K562 (cell line): ENCODE data around the gene CARMIL3. TPM values are rescaled to one million over a fixed set of nuclear protein-coding genes. Genes with fewer than 3 reads are reported as not detected.

Source experiments
- AFF1 ChIP-seq, 2 experiments: fragments of 450-650 bp; IDR thresholded peaks; 2 replicates each; pipeline ENCODE4 v1.6.1; 2018; ENCODE audit warnings: mild to moderate bottlenecking in 2 of 2, low read depth in 1 of 2; ENCODE audit not compliant: partially characterized antibody in 2 of 2
- BRD4 ChIP-seq: fragments of 200-600 bp; sonication (generic); IDR thresholded peaks from 2 replicates; pipeline ENCODE4 v1.6.1; 2017; ENCODE audit warnings: inconsistent platforms
- CTCF ChIP-seq, 3 experiments: IDR thresholded peaks in 2 of 3; conservative IDR thresholded peaks in 1 of 3; 2 replicates each; pipeline ENCODE4 v1.5.1; 2011 to 2012; ENCODE audit warnings: low read length in 3 of 3, mild to moderate bottlenecking in 3 of 3, control low read depth in 2 of 3, improper control_type of control experiment in 1 of 3, inconsistent platforms in 1 of 3, low read depth in 1 of 3, mixed read lengths in 1 of 3, moderate library complexity in 1 of 3; ENCODE audit not compliant: insufficient read depth in 2 of 3
- ETV6 ChIP-seq, 3 experiments: fragments of 150-350 bp in 1 of 3; sonication (generic) in 1 of 3; formaldehyde crosslinking in 1 of 3; IDR thresholded peaks; 2 replicates each; pipeline versions ENCODE4 v1.6.1 to v1.8.0; 2014 to 2022; ENCODE audit warnings: borderline replicate concordance in 2 of 3, low read depth in 2 of 3, antibody characterized with exemption in 1 of 3, low read length in 1 of 3, mild to moderate bottlenecking in 1 of 3, missing genetic modification reagents in 1 of 3
- FOXA3 ChIP-seq, 2 experiments: fragments of 450-650 bp in 1 of 2; sonication (generic) in 1 of 2; formaldehyde crosslinking; IDR thresholded peaks in 1 of 2; conservative IDR thresholded peaks in 1 of 2; 2 replicates each; pipeline versions ENCODE4 v1.4.0 to v1.8.0; 2020 to 2022; ENCODE audit warnings: mild to moderate bottlenecking in 2 of 2, missing genetic modification reagents in 1 of 2
- MAX ChIP-seq: sonication (generic); formaldehyde crosslinking; IDR thresholded peaks from 2 replicates; pipeline ENCODE4 v1.9.0; 2022; ENCODE audit warnings: mild to moderate bottlenecking, missing genetic modification reagents
- MAZ ChIP-seq, 2 experiments: fragments of 450-650 bp in 1 of 2; sonication (generic) in 1 of 2; formaldehyde crosslinking; IDR thresholded peaks in 1 of 2; conservative IDR thresholded peaks in 1 of 2; 2 replicates each; pipeline versions ENCODE4 v1.4.0 to v1.5.0; 2020; ENCODE audit warnings: mild to moderate bottlenecking in 1 of 2, missing genetic modification reagents in 1 of 2
- SMC3 ChIP-seq: conservative IDR thresholded peaks from 2 replicates; pipeline ENCODE4 v1.6.1; 2011; ENCODE audit warnings: low read depth, low read length, improper control_type of control experiment; ENCODE audit not compliant: insufficient read depth
- ZNF184 ChIP-seq: sonication (generic); formaldehyde crosslinking; IDR thresholded peaks from 2 replicates; pipeline ENCODE4 v1.5.0; 2020; ENCODE audit warnings: missing genetic modification reagents
- ZNF696 ChIP-seq: fragments of 250-450 bp; sonication (Bioruptor Pico); conservative IDR thresholded peaks from 2 replicates; pipeline ENCODE4 v1.4.0; 2020; ENCODE audit warnings: mild to moderate bottlenecking, moderate library complexity
- polyA plus RNA-seq, 8 experiments: library from polyadenylated mRNA; depleted of rRNA in 4 of 8; stranded (reverse) in 5 of 8; unstranded in 3 of 8; fragments of >200 nt; fragmentation: Nextera tagmentation in 2 of 8; fragmentation: Illumina TruSeq in 1 of 8; extraction: Ambion mirVana in 2 of 8; extraction: Trizol in 1 of 8; gene quantifications; 2 replicates each; pipeline versions ENCODE4 v1.2.1 to v1.2.3, GENCODE V29; 2011 to 2014; ENCODE audit warnings: inconsistent platforms in 1 of 8, missing spikeins in 1 of 8
- total RNA-seq, 7 experiments: library from RNA; depleted of rRNA in 6 of 7; stranded (reverse); fragments of >200 nt in 6 of 7; fragmentation: Illumina TruSeq in 2 of 7; extraction: Trizol in 2 of 7; gene quantifications; 2 replicates each; pipeline versions ENCODE4 v1.2.1 to v1.2.3, GENCODE V29; 2011 to 2021; ENCODE audit warnings: low replicate concordance in 1 of 7
- TF ChIP-seq, protein P1 (sequence below): sonication (generic); formaldehyde crosslinking; IDR thresholded peaks from 2 replicates; pipeline ENCODE4 v1.8.0; 2022; ENCODE audit warnings: mild to moderate bottlenecking, missing genetic modification reagents
- TF ChIP-seq, protein P2 (sequence below): fragments of 250-450 bp; sonication (Bioruptor Pico); IDR thresholded peaks from 2 replicates; pipeline ENCODE4 v1.9.0; 2021; ENCODE audit warnings: mild to moderate bottlenecking, inconsistent platforms

The CARMIL3 gene
- total and polyA plus RNA-seq, 9 of the 15 experiments (the other 6 are each of a cell fraction or from before 2014, with no cell fraction given) = 0.01 to 0.11 (median 0.05) TPM; not detected in 5

DNA sequence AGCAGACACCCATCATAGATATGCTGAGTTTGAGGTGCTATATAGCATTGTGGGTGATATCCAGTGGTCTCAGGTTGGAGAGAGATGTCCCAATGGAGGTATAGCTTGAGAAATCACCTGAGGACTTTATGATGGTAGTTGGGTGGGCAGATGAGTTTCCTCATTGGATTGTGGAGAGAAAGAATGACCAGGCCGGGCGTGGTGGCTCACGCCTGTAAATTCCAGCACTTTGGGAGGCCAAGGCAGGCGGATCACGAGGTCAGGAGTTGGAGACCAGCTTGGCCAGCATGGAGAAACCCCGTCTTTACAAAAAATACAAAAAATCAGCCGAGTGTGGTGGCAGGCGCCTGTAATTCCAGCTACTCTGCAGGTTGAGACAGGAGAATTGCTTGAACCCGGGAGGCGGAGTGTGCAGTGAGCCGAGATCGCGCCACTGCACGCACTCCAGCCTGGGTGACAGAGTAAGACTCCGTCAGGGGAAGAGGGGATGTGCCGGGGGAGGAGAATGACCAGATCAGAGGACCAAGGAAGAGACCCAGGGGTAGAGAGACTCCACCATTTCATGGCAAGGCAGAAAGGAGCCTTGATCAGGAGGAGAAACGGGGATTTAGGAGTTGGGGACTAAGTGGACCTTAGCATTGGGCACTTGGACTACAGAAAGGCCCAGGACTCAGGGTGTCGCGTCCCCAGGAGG, 41.5 kb downstream of the CARMIL3 start (continued):
- TF ChIP-seq ETV6 (IDR thresholded peaks at IDR 0.05; ENCODE audit: borderline replicate concordance in 1 of 2, low read depth in 2 of 2, low read length in 1 of 2) (no peak), ETV6 (CRISPR knock-in tag; IDR thresholded peaks at IDR 0.05; ENCODE audit: borderline replicate concordance) (no peak), MAZ (CRISPR knock-in tag; conservative IDR thresholded peaks at IDR 0.05 in 1 of 2, IDR thresholded peaks at IDR 0.05 in 1 of 2) (no peak), AFF1 (IDR thresholded peaks at IDR 0.05; ENCODE audit: low read depth in 1 of 2, partially characterized antibody in 2 of 2) (peak in 1 of 2 experiments; percentile 17), ZNF696 (CRISPR knock-in tag) (no peak), MAX (CRISPR knock-in tag) (no peak), ZNF184 (CRISPR knock-in tag) (no peak), SMC3 (no peak), CTCF (IDR thresholded peaks at IDR 0.05 in 2 of 3, conservative IDR thresholded peaks at IDR 0.05 in 1 of 3; ENCODE audit: insufficient read depth in 2 of 3, low read depth in 1 of 3, low read length in 3 of 3) (no peak), FOXA3 (CRISPR knock-in tag; conservative IDR thresholded peaks at IDR 0.05 in 1 of 2, IDR thresholded peaks at IDR 0.05 in 1 of 2) (no peak), BRD4 (no peak)
- TF ChIP-seq, protein P1, sequence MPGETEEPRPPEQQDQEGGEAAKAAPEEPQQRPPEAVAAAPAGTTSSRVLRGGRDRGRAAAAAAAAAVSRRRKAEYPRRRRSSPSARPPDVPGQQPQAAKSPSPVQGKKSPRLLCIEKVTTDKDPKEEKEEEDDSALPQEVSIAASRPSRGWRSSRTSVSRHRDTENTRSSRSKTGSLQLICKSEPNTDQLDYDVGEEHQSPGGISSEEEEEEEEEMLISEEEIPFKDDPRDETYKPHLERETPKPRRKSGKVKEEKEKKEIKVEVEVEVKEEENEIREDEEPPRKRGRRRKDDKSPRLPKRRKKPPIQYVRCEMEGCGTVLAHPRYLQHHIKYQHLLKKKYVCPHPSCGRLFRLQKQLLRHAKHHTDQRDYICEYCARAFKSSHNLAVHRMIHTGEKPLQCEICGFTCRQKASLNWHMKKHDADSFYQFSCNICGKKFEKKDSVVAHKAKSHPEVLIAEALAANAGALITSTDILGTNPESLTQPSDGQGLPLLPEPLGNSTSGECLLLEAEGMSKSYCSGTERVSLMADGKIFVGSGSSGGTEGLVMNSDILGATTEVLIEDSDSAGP = no peak
- TF ChIP-seq, protein P2, sequence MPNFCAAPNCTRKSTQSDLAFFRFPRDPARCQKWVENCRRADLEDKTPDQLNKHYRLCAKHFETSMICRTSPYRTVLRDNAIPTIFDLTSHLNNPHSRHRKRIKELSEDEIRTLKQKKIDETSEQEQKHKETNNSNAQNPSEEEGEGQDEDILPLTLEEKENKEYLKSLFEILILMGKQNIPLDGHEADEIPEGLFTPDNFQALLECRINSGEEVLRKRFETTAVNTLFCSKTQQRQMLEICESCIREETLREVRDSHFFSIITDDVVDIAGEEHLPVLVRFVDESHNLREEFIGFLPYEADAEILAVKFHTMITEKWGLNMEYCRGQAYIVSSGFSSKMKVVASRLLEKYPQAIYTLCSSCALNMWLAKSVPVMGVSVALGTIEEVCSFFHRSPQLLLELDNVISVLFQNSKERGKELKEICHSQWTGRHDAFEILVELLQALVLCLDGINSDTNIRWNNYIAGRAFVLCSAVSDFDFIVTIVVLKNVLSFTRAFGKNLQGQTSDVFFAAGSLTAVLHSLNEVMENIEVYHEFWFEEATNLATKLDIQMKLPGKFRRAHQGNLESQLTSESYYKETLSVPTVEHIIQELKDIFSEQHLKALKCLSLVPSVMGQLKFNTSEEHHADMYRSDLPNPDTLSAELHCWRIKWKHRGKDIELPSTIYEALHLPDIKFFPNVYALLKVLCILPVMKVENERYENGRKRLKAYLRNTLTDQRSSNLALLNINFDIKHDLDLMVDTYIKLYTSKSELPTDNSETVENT = no peak
